ENCODE data around the gene CYP26B1. TPM values are rescaled to one million over a fixed set of nuclear protein-coding genes. Genes with fewer than 3 reads are reported as not detected.

CYP26B1 gene
- total and polyA plus RNA-seq, 4 donors, result 0.47 to 1.8 (median 0.65) TPM

DNA sequence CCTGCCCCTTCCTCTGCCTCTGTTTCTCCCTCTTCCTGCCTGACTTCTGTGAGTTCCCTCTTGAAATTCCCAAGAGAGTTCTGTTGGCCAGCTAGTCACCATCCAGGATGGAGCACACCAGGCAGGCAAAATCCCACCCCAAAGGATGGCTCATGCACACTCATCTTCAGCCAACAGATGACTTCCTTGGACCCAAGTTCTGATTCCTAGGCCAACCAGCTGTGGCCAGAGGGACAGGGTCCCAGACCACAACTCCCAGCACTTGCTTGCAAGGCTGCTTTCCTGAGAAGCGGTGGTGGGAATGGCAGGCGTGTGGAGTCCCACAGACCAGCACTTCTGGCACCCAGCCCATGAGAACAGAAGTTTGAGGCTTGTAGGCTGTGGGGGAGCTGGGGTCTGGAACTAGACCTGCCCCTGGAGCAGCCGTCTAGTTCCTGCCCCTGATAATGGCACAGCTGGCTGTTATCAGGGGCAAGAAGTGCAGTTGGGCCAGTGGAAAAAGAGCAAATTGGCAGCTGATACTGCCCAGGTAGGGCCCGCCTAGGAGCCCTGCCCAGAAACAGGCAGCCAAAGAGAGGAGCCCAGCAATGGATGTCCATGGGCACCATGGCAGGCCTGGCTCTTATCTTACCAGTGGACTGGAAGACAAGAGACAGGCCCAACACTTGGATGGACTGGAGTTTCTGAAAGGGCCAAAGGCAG lies 56.7 kb downstream of the CYP26B1 start:
- Histone ChIP-seq H3K9ac (ENCODE audit: low read depth in 1 of 2, low read length in 2 of 2) (no peak overlapping the region), H3K4me3 (ENCODE audit: low read depth in 1 of 3, low read length in 3 of 3) (no peak overlapping the region), H3K4me1 (ENCODE audit: control insufficient read depth in 4 of 4, insufficient read depth in 4 of 4, low read length in 3 of 4) (no peaks in the 10 kb centered on the region), H3K27ac (ENCODE audit: low read depth in 1 of 2, low read length in 2 of 2) (no peak overlapping the region), H3K36me3 (ENCODE audit: control insufficient read depth in 4 of 4, insufficient read depth in 3 of 4, low read depth in 1 of 4, low read length in 3 of 4) (no peaks in the 10 kb centered on the region), H3K27me3 (ENCODE audit: control insufficient read depth in 4 of 4, insufficient read depth in 4 of 4, low read length in 3 of 4) (peaks cover 0 to 4% (median 0%) of the 10 kb centered on the region in 4 donors), H3K9me3 (ENCODE audit: control insufficient read depth in 4 of 4, low read length in 3 of 4) (peaks cover 0 to 4% (median 0%) of the 10 kb centered on the region in 4 donors)
- peak; percentile 21 for DNase-seq (ENCODE audit: low spot score)
- 89% methylated on average over 4 of the region's 4 CpGs for WGBS
- TF ChIP-seq REST (IDR thresholded peaks at IDR 0.05) (no peak), NR2F2 (IDR thresholded peaks at IDR 0.05) (no peak), TAF1 (conservative IDR thresholded peaks at IDR 0.05) (no peak), HNF4A (conservative IDR thresholded peaks at IDR 0.05) (no peak), JUND (IDR thresholded peaks at IDR 0.05) (no peak), SP1 (IDR thresholded peaks at IDR 0.05) (no peak), FOXA1 (IDR thresholded peaks at IDR 0.05) (no peak), ATF3 (IDR thresholded peaks at IDR 0.05) (no peak), CTCF (IDR thresholded peaks at IDR 0.05; ENCODE audit: low read depth, low read length, missing input control) (no peak), YY1 (IDR thresholded peaks at IDR 0.05) (no peak), HNF4G (IDR thresholded peaks at IDR 0.05) (no peak)

DNA sequence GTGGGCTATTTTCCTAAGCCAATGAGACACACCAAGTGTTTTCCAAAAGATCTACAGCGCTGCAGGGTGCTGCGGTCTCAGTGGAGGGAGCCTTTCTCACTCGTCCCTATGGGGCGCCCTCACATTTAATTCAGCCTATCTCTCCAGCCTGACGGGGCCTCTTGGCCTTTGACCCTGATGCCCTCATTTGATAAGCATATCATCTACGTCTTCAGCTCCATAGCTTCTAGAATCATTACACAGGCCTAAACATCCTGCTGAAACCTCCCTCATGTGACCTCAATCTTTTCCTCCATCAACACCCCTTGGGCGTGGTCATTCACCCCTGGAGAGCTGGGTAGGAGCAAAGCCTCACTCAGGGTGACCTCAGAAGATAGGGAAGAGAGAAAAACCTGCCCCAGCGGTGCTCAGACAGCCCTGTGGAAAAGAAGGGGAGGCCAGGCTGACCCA lies 57.4 kb downstream of the CYP26B1 start:
- Histone ChIP-seq H3K4me1 (ENCODE audit: control insufficient read depth in 4 of 4, insufficient read depth in 4 of 4, low read length in 3 of 4) (no peaks in the 10 kb centered on the region), H3K9me3 (ENCODE audit: control insufficient read depth in 4 of 4, low read length in 3 of 4) (peaks cover 0 to 4% (median 0%) of the 10 kb centered on the region in 4 donors), H3K9ac (ENCODE audit: low read depth in 1 of 2, low read length in 2 of 2) (no peak overlapping the region), H3K4me3 (ENCODE audit: low read depth in 1 of 3, low read length in 3 of 3) (no peak overlapping the region), H3K36me3 (ENCODE audit: control insufficient read depth in 4 of 4, insufficient read depth in 3 of 4, low read depth in 1 of 4, low read length in 3 of 4) (no peaks in the 10 kb centered on the region), H3K27ac (ENCODE audit: low read depth in 1 of 2, low read length in 2 of 2) (no peak overlapping the region), H3K27me3 (ENCODE audit: control insufficient read depth in 4 of 4, insufficient read depth in 4 of 4, low read length in 3 of 4) (peaks cover 0 to 4% (median 0%) of the 10 kb centered on the region in 4 donors)
- 73% methylated on average over 8 of the region's 8 CpGs for WGBS
- peak; percentile 17 for DNase-seq (ENCODE audit: low spot score)
- TF ChIP-seq, protein P1, sequence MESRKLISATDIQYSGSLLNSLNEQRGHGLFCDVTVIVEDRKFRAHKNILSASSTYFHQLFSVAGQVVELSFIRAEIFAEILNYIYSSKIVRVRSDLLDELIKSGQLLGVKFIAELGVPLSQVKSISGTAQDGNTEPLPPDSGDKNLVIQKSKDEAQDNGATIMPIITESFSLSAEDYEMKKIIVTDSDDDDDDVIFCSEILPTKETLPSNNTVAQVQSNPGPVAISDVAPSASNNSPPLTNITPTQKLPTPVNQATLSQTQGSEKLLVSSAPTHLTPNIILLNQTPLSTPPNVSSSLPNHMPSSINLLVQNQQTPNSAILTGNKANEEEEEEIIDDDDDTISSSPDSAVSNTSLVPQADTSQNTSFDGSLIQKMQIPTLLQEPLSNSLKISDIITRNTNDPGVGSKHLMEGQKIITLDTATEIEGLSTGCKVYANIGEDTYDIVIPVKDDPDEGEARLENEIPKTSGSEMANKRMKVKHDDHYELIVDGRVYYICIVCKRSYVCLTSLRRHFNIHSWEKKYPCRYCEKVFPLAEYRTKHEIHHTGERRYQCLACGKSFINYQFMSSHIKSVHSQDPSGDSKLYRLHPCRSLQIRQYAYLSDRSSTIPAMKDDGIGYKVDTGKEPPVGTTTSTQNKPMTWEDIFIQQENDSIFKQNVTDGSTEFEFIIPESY (IDR thresholded peaks at IDR 0.05), result no peak
- TF ChIP-seq FOXA1 (IDR thresholded peaks at IDR 0.05) (no peak), YY1 (IDR thresholded peaks at IDR 0.05) (no peak), NR2F2 (IDR thresholded peaks at IDR 0.05) (no peak), HNF4G (IDR thresholded peaks at IDR 0.05) (no peak), JUND (IDR thresholded peaks at IDR 0.05) (no peak), GABPA (IDR thresholded peaks at IDR 0.05 in 1 of 2, conservative IDR thresholded peaks at IDR 0.05 in 1 of 2) (no peak), TAF1 (conservative IDR thresholded peaks at IDR 0.05) (no peak), RXRA (IDR thresholded peaks at IDR 0.05) (no peak), HNF4A (conservative IDR thresholded peaks at IDR 0.05) (no peak), RAD21 (IDR thresholded peaks at IDR 0.05) (no peak), REST (IDR thresholded peaks at IDR 0.05) (no peak)
- TF ChIP-seq, protein P2, sequence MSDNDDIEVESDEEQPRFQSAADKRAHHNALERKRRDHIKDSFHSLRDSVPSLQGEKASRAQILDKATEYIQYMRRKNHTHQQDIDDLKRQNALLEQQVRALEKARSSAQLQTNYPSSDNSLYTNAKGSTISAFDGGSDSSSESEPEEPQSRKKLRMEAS (IDR thresholded peaks at IDR 0.05), result no peak

Data from liver (tissue), 9 donors.